HG02678 (cell line): ENCODE data around the gene PAX7.

Source experiments
- ATAC-seq: cut with Tn5 transposase; IDR thresholded peaks from one replicate; pipeline ENCODE4 v1.9.1; 2021; ENCODE audit warnings: mild to moderate bottlenecking, moderate library complexity; ENCODE audit not compliant: unreplicated experiment

PAX7 gene

DNA sequence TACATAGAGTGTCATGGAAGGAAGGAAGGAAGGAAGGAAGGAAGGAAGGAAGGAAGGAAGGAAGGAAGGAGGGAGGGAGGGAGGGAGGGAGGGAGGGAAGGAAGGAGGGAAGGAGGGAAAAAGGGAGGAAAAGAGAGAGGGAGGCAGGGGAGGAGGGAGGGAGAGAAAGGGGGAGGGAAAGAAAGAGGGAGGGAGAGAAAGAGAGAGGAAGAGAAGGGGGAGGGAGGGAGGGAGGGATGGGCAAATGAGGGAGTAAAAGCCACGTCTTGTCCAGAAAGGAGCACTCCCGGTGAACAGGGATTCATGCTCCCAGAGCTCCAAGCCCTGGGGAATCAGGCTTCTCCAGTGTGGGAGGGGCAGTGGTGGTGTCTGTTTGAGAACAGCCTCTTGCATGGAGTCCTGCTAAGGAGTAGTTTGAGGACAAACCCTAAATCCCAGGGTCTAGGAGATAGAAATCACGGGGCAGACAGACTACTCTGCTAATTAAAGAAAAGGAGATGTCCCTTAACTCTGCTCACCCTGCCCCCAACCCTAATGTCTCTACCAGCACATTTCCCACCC, 157.3 kb downstream of the PAX7 start:
- no peak for ATAC-seq

DNA sequence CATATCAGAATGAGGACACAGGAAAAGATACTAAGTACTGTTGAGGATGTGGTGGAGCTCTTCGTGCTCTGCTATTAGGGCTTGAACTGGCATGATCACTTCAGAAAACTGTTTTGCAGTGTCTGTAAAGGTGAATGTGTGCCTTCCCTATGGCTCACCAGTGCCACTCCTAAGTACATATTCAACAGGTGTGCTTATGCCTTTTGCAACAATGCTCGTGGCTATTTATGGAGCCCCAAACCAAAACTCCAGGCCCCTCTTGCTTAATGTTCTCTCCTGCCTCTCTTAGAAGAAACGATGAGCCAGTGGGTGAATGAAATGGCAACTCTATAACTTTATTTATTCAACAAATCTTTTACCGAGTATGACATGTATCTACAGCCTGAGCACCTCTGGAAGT, 158.6 kb downstream of the PAX7 start:
- ATAC-seq: no peak

- ATAC-seq: no peak
Measured at GRCh38 chr1:18792747-18793146, 162.1 kb downstream of the PAX7 start.

DNA sequence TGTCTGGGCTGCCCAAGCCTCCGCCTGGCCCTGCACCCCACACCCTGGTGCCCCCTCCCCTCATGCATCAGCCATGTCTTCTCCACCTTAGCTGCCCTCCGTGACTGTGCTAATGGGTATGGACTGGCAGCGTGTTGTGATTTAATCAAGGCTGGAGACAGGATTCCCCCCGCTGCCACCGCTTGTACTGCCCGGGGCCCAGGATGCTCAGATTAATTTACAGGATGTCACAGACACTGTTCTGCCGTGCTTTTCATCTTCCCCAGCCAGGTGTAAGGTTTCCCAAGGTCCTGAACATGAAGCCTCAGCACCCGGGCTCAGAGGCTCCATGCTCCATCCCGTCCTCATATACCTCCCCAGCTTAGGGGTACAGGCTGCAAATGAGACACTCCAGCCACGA, 162.5 kb downstream of the PAX7 start:
- no peak for ATAC-seq

DNA sequence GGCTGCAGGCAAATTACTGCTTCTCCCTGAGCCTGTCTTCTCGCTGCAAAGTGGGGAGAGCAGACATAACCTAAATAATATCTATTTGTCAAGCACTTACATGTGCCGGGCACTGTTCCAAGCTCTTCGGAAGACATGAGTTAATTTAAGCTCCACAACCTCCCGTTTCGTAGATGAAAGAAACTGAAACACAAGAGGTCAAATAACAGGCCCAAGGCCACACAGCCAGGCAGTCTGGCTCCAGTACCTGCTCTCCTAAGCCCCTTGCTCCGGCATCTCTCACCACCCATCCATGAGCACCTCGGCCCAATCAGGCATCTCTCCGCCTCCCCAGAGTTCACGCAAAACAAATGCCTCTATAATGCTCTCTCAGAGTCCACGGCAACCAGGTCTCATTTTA, 163.4 kb downstream of the PAX7 start:
- ATAC-seq: no peak

DNA sequence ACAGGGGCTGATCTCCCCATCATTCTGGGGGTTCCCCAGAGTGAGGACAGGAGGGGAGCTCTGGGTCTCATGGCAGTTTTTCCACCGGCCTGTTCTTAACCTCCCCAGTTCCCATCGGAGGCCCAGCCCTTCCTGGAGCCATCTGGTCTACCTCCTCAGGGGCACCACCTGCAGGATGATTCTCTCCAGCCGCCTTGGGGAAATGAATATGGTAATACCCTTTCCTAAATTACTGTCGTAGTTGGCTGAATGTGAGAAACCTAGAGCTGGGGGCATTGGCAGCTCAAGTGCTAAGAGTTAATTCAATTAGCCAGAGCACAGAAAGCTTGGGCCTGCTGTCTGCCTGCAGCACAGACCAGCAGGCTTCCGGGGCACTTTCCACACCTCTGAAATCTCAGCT, 163.9 kb downstream of the PAX7 start:
- ATAC-seq: no peak

GRCh38 chr1:18795002-18795689, 164.5 kb downstream of the PAX7 start:
- no peak for ATAC-seq

- no peak for ATAC-seq
Measured at GRCh38 chr1:18796950-18797349, 166.3 kb downstream of the PAX7 start.
